Smooth muscle cell (in vitro differentiated cells): ENCODE measurements around the gene MCM5. TPM values are rescaled to one million over a fixed set of nuclear protein-coding genes. Genes with fewer than 3 reads are reported as not detected.

Experiments used
- DNase-seq: peaks from one replicate; lab custom pipeline; 2025; ENCODE audit not compliant: unreplicated experiment; lab: John Stamatoyannopoulos, UW
- H2AFZ ChIP-seq: fragments of 200-600 bp; sonication (generic); 2 replicates; pipeline ENCODE4 v1.6.0; 2016; ENCODE audit warnings: antibody characterized with exemption, low read depth, mild to moderate bottlenecking
- H3F3A ChIP-seq: fragments of 200-600 bp; sonication (generic); 2 replicates; pipeline ENCODE4 v1.6.0; 2017; ENCODE audit warnings: antibody characterized with exemption, low read depth
- H3K27ac ChIP-seq: fragments of 200-600 bp; sonication (generic); 2 replicates; pipeline ENCODE4 v1.5.1; 2016; ENCODE audit warnings: low read depth, mild to moderate bottlenecking
- H3K27me3 ChIP-seq: fragments of 200-600 bp; sonication (generic); 2 replicates; pipeline ENCODE4 v1.6.1; 2016; ENCODE audit warnings: low read depth, mild to moderate bottlenecking
- H3K36me3 ChIP-seq: fragments of 200-600 bp; sonication (generic); 2 replicates; pipeline ENCODE4 v1.5.1; 2016; ENCODE audit warnings: low read depth
- H3K4me1 ChIP-seq: fragments of 200-600 bp; sonication (generic); 2 replicates; pipeline ENCODE4 v1.5.1; 2016; ENCODE audit warnings: low read depth
- H3K4me2 ChIP-seq: fragments of 200-600 bp; sonication (generic); 2 replicates; pipeline ENCODE4 v1.6.0; 2016; ENCODE audit warnings: mild to moderate bottlenecking
- H3K4me3 ChIP-seq: fragments of 200-600 bp; sonication (generic); 2 replicates; pipeline ENCODE4 v1.5.1; 2016; ENCODE audit warnings: mild to moderate bottlenecking
- H3K79me2 ChIP-seq: fragments of 200-600 bp; sonication (generic); 2 replicates; pipeline ENCODE4 v1.6.0; 2016; ENCODE audit warnings: low read depth, mild to moderate bottlenecking
- H3K9ac ChIP-seq: fragments of 200-600 bp; sonication (generic); 2 replicates; pipeline ENCODE4 v1.6.0; 2016; ENCODE audit warnings: low read depth
- H3K9me3 ChIP-seq: fragments of 200-600 bp; sonication (generic); replicated peaks from 2 replicates; pipeline ENCODE4 v1.5.1; 2016; ENCODE audit warnings: low read depth
- H4K20me1 ChIP-seq: fragments of 200-600 bp; sonication (generic); 2 replicates; pipeline ENCODE4 v1.6.0; 2016; ENCODE audit warnings: low read depth
- CTCF ChIP-seq: fragments of 200-600 bp; sonication (generic); IDR thresholded peaks from 2 replicates; pipeline ENCODE4 v1.5.1; 2017; ENCODE audit warnings: borderline replicate concordance, mild to moderate bottlenecking, antibody characterized with exemption; ENCODE audit not compliant: insufficient read depth, poor library complexity, severe bottlenecking
- WGBS: methylation state at CpG from one replicate; pipeline ENCODE4 v1.1.7; 2016; ENCODE audit warnings: low lambda C conversion rate; 5-methylcytosine and 5-hydroxymethylcytosine counted together
- polyA plus RNA-seq: library from polyadenylated mRNA; unstranded; fragments of >200 nt; fragmentation: Nextera tagmentation; extraction: Ambion mirVana; gene quantifications from 2 replicates; pipeline ENCODE4 v1.2.1, GENCODE V29; 2016
- total RNA-seq: library from RNA; depleted of rRNA; stranded (reverse); fragments of >200 nt; gene quantifications from 2 replicates; pipeline ENCODE4 v1.2.3, GENCODE V29; 2014

Gene MCM5
- total and polyA plus RNA-seq, 2 experiments from 2014 or later: 28.7 to 31.9 TPM

GRCh38 chr22:35378621-35379020 is 21.3 kb upstream of the MCM5 start:
- Histone ChIP-seq H3K9me3 (no peaks in the 10 kb centered on the region), H3K4me1 (peaks cover 18% of the 10 kb centered on the region), H3K36me3 (no peaks in the 10 kb centered on the region), H3K27ac (no peak overlapping the region), H3K79me2 (no peaks in the 10 kb centered on the region), H3F3A (peaks cover 10% of the 10 kb centered on the region), H3K4me3 (no peak overlapping the region), H2AFZ (no peak overlapping the region), H3K9ac (no peak overlapping the region), H4K20me1 (no peaks in the 10 kb centered on the region), H3K27me3 (no peaks in the 10 kb centered on the region), H3K4me2 (no peak overlapping the region)
- no peak for TF ChIP-seq CTCF
- WGBS: 57% methylated on average over 3 of the region's 3 CpGs
- no peak for DNase-seq

- DNase-seq: no peak
- no peaks in the 10 kb centered on the region for H3K27me3 ChIP-seq
- no peaks in the 10 kb centered on the region for H3K79me2 ChIP-seq
- no peaks in the 10 kb centered on the region for H4K20me1 ChIP-seq
- no peak overlapping the region for H3K4me3 ChIP-seq
- H3K4me1 ChIP-seq: peaks cover 18% of the 10 kb centered on the region
- 65% methylated on average over 10 of the region's 10 CpGs for WGBS
- TF ChIP-seq CTCF: no peak
- no peak overlapping the region for H3K9ac ChIP-seq
- H3K9me3 ChIP-seq: no peaks in the 10 kb centered on the region
- no peak overlapping the region for H3K27ac ChIP-seq
- H3K4me2 ChIP-seq: no peak overlapping the region
- no peak overlapping the region for H2AFZ ChIP-seq
- peaks cover 10% of the 10 kb centered on the region for H3F3A ChIP-seq
- no peaks in the 10 kb centered on the region for H3K36me3 ChIP-seq
These were observed 20.6 kb upstream of the MCM5 start for GRCh38 chr22:35379146-35379993.

GRCh38 chr22:35380013-35380412 is 19.9 kb upstream of the MCM5 start:
- Histone ChIP-seq H3K9ac (no peak overlapping the region), H3K27me3 (no peaks in the 10 kb centered on the region), H4K20me1 (no peaks in the 10 kb centered on the region), H2AFZ (no peak overlapping the region), H3K4me1 (peaks cover 18% of the 10 kb centered on the region), H3K4me3 (no peak overlapping the region), H3K36me3 (no peaks in the 10 kb centered on the region), H3K79me2 (no peaks in the 10 kb centered on the region), H3F3A (peaks cover 10% of the 10 kb centered on the region), H3K4me2 (no peak overlapping the region), H3K9me3 (no peaks in the 10 kb centered on the region), H3K27ac (no peak overlapping the region)
- WGBS: 88% methylated on average over 6 of the region's 6 CpGs
- TF ChIP-seq CTCF: no peak
- DNase-seq: no peak
